ENCODE data around the gene PTPN1.
"Not testable (repeated sequence)": the region's sequence is repeated elsewhere in the genome, so short reads cannot be mapped to it uniquely, and the experiment has no call there.

Gene PTPN1

GRCh38 chr20:50506270-50506579 is 4.0 kb upstream of the PTPN1 start:
- Histone ChIP-seq H3K4me1 (ENCODE audit: insufficient read depth, low read length) (no peaks in the 10 kb centered on the region), H3K27me3 (ENCODE audit: insufficient read depth, low read length) (no peaks in the 10 kb centered on the region), H3K4me3 (ENCODE audit: low read length) (no peak overlapping the region), H3K9ac (ENCODE audit: low read depth, low read length) (no peak overlapping the region), H3K27ac (ENCODE audit: low read length) (no peak overlapping the region), H3K9me3 (ENCODE audit: insufficient read depth, low read depth, low read length) (no peaks in the 10 kb centered on the region), H3K36me3 (ENCODE audit: insufficient read depth, low read depth, low read length) (no peaks in the 10 kb centered on the region)

- H3K27ac ChIP-seq (ENCODE audit: low read length); H3K36me3 ChIP-seq (ENCODE audit: insufficient read depth, low read depth, low read length); H3K4me3 ChIP-seq (ENCODE audit: low read length); H3K9ac ChIP-seq (ENCODE audit: low read depth, low read length); H3K4me1 ChIP-seq (ENCODE audit: insufficient read depth, low read length); H3K9me3 ChIP-seq (ENCODE audit: insufficient read depth, low read depth, low read length); H3K27me3 ChIP-seq (ENCODE audit: insufficient read depth, low read length): not testable (repeated sequence)
These were observed 2.4 kb upstream of the PTPN1 start for GRCh38 chr20:50507745-50508144.

- no peaks in the 10 kb centered on the region for H3K36me3 ChIP-seq (ENCODE audit: insufficient read depth, low read depth, low read length)
- no peak overlapping the region for H3K9ac ChIP-seq (ENCODE audit: low read depth, low read length)
- H3K27me3 ChIP-seq (ENCODE audit: insufficient read depth, low read length) = no peaks in the 10 kb centered on the region
- no peaks in the 10 kb centered on the region for H3K9me3 ChIP-seq (ENCODE audit: insufficient read depth, low read depth, low read length)
- no peak overlapping the region for H3K27ac ChIP-seq (ENCODE audit: low read length)
- H3K4me3 ChIP-seq (ENCODE audit: low read length) = no peak overlapping the region
- H3K4me1 ChIP-seq (ENCODE audit: insufficient read depth, low read length) = no peaks in the 10 kb centered on the region
These were observed 1.9 kb upstream of the PTPN1 start for GRCh38 chr20:50508171-50508755.

- H3K27me3 ChIP-seq (ENCODE audit: insufficient read depth, low read length) = no peaks in the 10 kb centered on the region
- H3K27ac ChIP-seq (ENCODE audit: low read length) = no peak overlapping the region
- no peaks in the 10 kb centered on the region for H3K36me3 ChIP-seq (ENCODE audit: insufficient read depth, low read depth, low read length)
- H3K4me1 ChIP-seq (ENCODE audit: insufficient read depth, low read length) = peaks cover 3% of the 10 kb centered on the region; the same call in 1 of the 2 replicates
- no peaks in the 10 kb centered on the region for H3K9me3 ChIP-seq (ENCODE audit: insufficient read depth, low read depth, low read length)
- H3K4me3 ChIP-seq (ENCODE audit: low read length) = peak overlapping the region; percentile 89
- H3K9ac ChIP-seq (ENCODE audit: low read depth, low read length) = peak overlapping the region; percentile 87
These were observed 741 bp downstream of the PTPN1 start for GRCh38 chr20:50510706-50511542.

- no peaks in the 10 kb centered on the region for H3K27me3 ChIP-seq (ENCODE audit: insufficient read depth, low read length)
- H3K36me3 ChIP-seq (ENCODE audit: insufficient read depth, low read depth, low read length) = no peaks in the 10 kb centered on the region
- no peaks in the 10 kb centered on the region for H3K9me3 ChIP-seq (ENCODE audit: insufficient read depth, low read depth, low read length)
- no peak overlapping the region for H3K27ac ChIP-seq (ENCODE audit: low read length)
- H3K4me3 ChIP-seq (ENCODE audit: low read length) = no peak overlapping the region
- no peak overlapping the region; the same call in 1 of the 2 replicates for H3K9ac ChIP-seq (ENCODE audit: low read depth, low read length)
- H3K4me1 ChIP-seq (ENCODE audit: insufficient read depth, low read length) = peaks cover 3% of the 10 kb centered on the region; the same call in 1 of the 2 replicates
These were observed 2.1 kb downstream of the PTPN1 start for GRCh38 chr20:50512323-50512722.

- no peak overlapping the region for H3K4me3 ChIP-seq (ENCODE audit: low read length)
These were observed 3.2 kb downstream of the PTPN1 start for GRCh38 chr20:50513169-50514034.

GRCh38 chr20:50514035-50514337 is 3.8 kb downstream of the PTPN1 start:
- Histone ChIP-seq H3K4me3 (ENCODE audit: low read length) (no peak overlapping the region), H3K27ac (ENCODE audit: low read length) (no peak overlapping the region), H3K9me3 (ENCODE audit: insufficient read depth, low read depth, low read length) (no peaks in the 10 kb centered on the region), H3K4me1 (ENCODE audit: insufficient read depth, low read length) (peaks cover 3% of the 10 kb centered on the region; the same call in 1 of the 2 replicates), H3K9ac (ENCODE audit: low read depth, low read length) (no peak overlapping the region), H3K36me3 (ENCODE audit: insufficient read depth, low read depth, low read length) (no peaks in the 10 kb centered on the region), H3K27me3 (ENCODE audit: insufficient read depth, low read length) (no peaks in the 10 kb centered on the region)

More at GRCh38 chr20:50513169-50514034, 3.2 kb downstream of the PTPN1 start:
- Histone ChIP-seq H3K27ac (ENCODE audit: low read length) (no peak overlapping the region), H3K36me3 (ENCODE audit: insufficient read depth, low read depth, low read length) (no peaks in the 10 kb centered on the region), H3K9me3 (ENCODE audit: insufficient read depth, low read depth, low read length) (no peaks in the 10 kb centered on the region), H3K9ac (ENCODE audit: low read depth, low read length) (no peak overlapping the region), H3K4me1 (ENCODE audit: insufficient read depth, low read length) (peaks cover 3% of the 10 kb centered on the region; the same call in 1 of the 2 replicates), H3K27me3 (ENCODE audit: insufficient read depth, low read length) (no peaks in the 10 kb centered on the region)

- no peaks in the 10 kb centered on the region for H3K9me3 ChIP-seq (ENCODE audit: insufficient read depth, low read depth, low read length)
- H3K27me3 ChIP-seq (ENCODE audit: insufficient read depth, low read length) = no peaks in the 10 kb centered on the region
- H3K9ac ChIP-seq (ENCODE audit: low read depth, low read length) = no peak overlapping the region
- H3K4me3 ChIP-seq (ENCODE audit: low read length) = no peak overlapping the region
- H3K36me3 ChIP-seq (ENCODE audit: insufficient read depth, low read depth, low read length) = no peaks in the 10 kb centered on the region
- peaks cover 3% of the 10 kb centered on the region; the same call in 1 of the 2 replicates for H3K4me1 ChIP-seq (ENCODE audit: insufficient read depth, low read length)
- H3K27ac ChIP-seq (ENCODE audit: low read length) = no peak overlapping the region
These were observed 4.6 kb downstream of the PTPN1 start for GRCh38 chr20:50514750-50515149.

- H3K36me3 ChIP-seq (ENCODE audit: insufficient read depth, low read depth, low read length) = no peaks in the 10 kb centered on the region
- H3K4me3 ChIP-seq (ENCODE audit: low read length) = no peak overlapping the region
- H3K27ac ChIP-seq (ENCODE audit: low read length) = no peak overlapping the region
- H3K4me1 ChIP-seq (ENCODE audit: insufficient read depth, low read length) = peaks cover 3% of the 10 kb centered on the region; the same call in 1 of the 2 replicates
- H3K27me3 ChIP-seq (ENCODE audit: insufficient read depth, low read length) = no peaks in the 10 kb centered on the region
- H3K9ac ChIP-seq (ENCODE audit: low read depth, low read length) = no peak overlapping the region
- H3K9me3 ChIP-seq (ENCODE audit: insufficient read depth, low read depth, low read length) = no peaks in the 10 kb centered on the region
These were observed 5.4 kb downstream of the PTPN1 start for GRCh38 chr20:50515471-50516106.

GRCh38 chr20:50516180-50516934 is 6.2 kb downstream of the PTPN1 start:
- Histone ChIP-seq H3K4me1 (ENCODE audit: insufficient read depth, low read length) (peaks cover 3% of the 10 kb centered on the region; the same call in 1 of the 2 replicates), H3K9me3 (ENCODE audit: insufficient read depth, low read depth, low read length) (no peaks in the 10 kb centered on the region), H3K9ac (ENCODE audit: low read depth, low read length) (no peak overlapping the region), H3K36me3 (ENCODE audit: insufficient read depth, low read depth, low read length) (no peaks in the 10 kb centered on the region), H3K4me3 (ENCODE audit: low read length) (no peak overlapping the region), H3K27me3 (ENCODE audit: insufficient read depth, low read length) (no peaks in the 10 kb centered on the region), H3K27ac (ENCODE audit: low read length) (no peak overlapping the region)

Measured in iPS-20b (cell line).